Immature natural killer cell (primary cell): ENCODE results near the gene DKK3. TPM values are rescaled to one million over a fixed set of nuclear protein-coding genes. Genes with fewer than 3 reads are reported as not detected.

Source experiments
- DNase-seq, 3 donors: peaks; one replicate each; pipeline ENCODE4 v3.0.0; 2022; ENCODE audit warnings: mixed read lengths in 1 of 3
- H3K27ac Mint-ChIP-seq, 6 donors: one replicate each; pipeline ENCODE4 v1.8.0; 2020; ENCODE audit warnings: mixed read lengths in 6 of 6, mild to moderate bottlenecking in 5 of 6, inconsistent platforms in 4 of 6, moderate library complexity in 3 of 6
- H3K27me3 Mint-ChIP-seq, 3 donors: one replicate each; pipeline ENCODE4 v1.8.0; 2020 to 2021; ENCODE audit warnings: low read depth in 3 of 3, mild to moderate bottlenecking in 3 of 3, mixed read lengths in 3 of 3, moderate library complexity in 3 of 3, inconsistent platforms in 1 of 3
- H3K36me3 Mint-ChIP-seq, 3 donors: one replicate each; pipeline ENCODE4 v1.8.0; 2020; ENCODE audit warnings: mixed read lengths in 3 of 3, inconsistent platforms in 2 of 3, mild to moderate bottlenecking in 2 of 3
- H3K4me1 Mint-ChIP-seq, 2 donors: one replicate each; pipeline ENCODE4 v1.8.0; 2020; ENCODE audit warnings: inconsistent platforms in 2 of 2, mild to moderate bottlenecking in 2 of 2, mixed read lengths in 2 of 2, moderate library complexity in 1 of 2
- H3K4me3 Mint-ChIP-seq, 5 donors: one replicate each; pipeline ENCODE4 v1.8.0; 2020; ENCODE audit warnings: mild to moderate bottlenecking in 5 of 5, mixed read lengths in 5 of 5, inconsistent platforms in 3 of 5, moderate library complexity in 3 of 5
- H3K9me3 Mint-ChIP-seq, 6 donors: one replicate each; pipeline ENCODE4 v1.8.0; 2020; ENCODE audit warnings: mild to moderate bottlenecking in 6 of 6, mixed read lengths in 6 of 6, inconsistent platforms in 4 of 6, moderate library complexity in 3 of 6
- polyA plus RNA-seq, 3 donors: library from polyadenylated mRNA; unstranded; fragments of 300-500 nt; fragmentation: Illumina TruSeq; gene quantifications; one replicate each; pipeline ENCODE4 v1.2.3, GENCODE V29; 2021

DKK3 gene
- polyA plus RNA-seq, result under 1 TPM in 2 of 3 donors, not detected in 1; 0.31 to 0.76 TPM

GRCh38 chr11:12007769-12008737 lies at the start of gene DKK3:
Gene DKK3, minus strand, starts transcription at chr11:12008626. Its CDS starts 44 bp downstream, at chr11:12008582.
- H3K27ac Mint-ChIP-seq, result no peak within 1 kb of the TSS
- H3K4me1 Mint-ChIP-seq, result peaks cover 10 to 13% of the 10 kb centered on the region in 2 donors
- DNase-seq, result no peak
- peaks cover 18 to 29% (median 21%) of the 10 kb centered on the region in 3 donors for H3K27me3 Mint-ChIP-seq
- H3K9me3 Mint-ChIP-seq, result peaks cover 0 to 2% (median 0%) of the 10 kb centered on the region in 6 donors
- no peaks in the 10 kb centered on the region for H3K36me3 Mint-ChIP-seq
- H3K4me3 Mint-ChIP-seq, result peak within 1 kb of the TSS; percentile 58 to 71 (median 68)

- Mint-ChIP-seq H3K27ac (no peak overlapping the region), H3K36me3 (no peaks in the 10 kb centered on the region), H3K9me3 (no peaks in the 10 kb centered on the region), H3K4me3 (no peak overlapping the region), H3K4me1 (peaks cover 28 to 32% of the 10 kb centered on the region in 2 donors), H3K27me3 (peaks cover 3 to 5% (median 3%) of the 10 kb centered on the region in 3 donors)
- no peak for DNase-seq
These were observed 49.0 kb upstream of the DKK3 start for GRCh38 chr11:12057299-12057980.

GRCh38 chr11:12056119-12056518 lies 47.7 kb upstream of the DKK3 start:
- peak overlapping the region in 1 of 5 donors; percentile 56 for H3K4me3 Mint-ChIP-seq

GRCh38 chr11:12053606-12054361 lies 45.4 kb upstream of the DKK3 start:
- peaks cover 19 to 24% of the 10 kb centered on the region in 2 donors for H3K4me1 Mint-ChIP-seq
- H3K36me3 Mint-ChIP-seq, result no peaks in the 10 kb centered on the region
- peaks cover 1 to 8% (median 2%) of the 10 kb centered on the region in 3 donors for H3K27me3 Mint-ChIP-seq
- no peak overlapping the region for H3K27ac Mint-ChIP-seq
- H3K4me3 Mint-ChIP-seq, result no peak overlapping the region
- no peaks in the 10 kb centered on the region for H3K9me3 Mint-ChIP-seq
- DNase-seq, result no peak

More at GRCh38 chr11:12056119-12056518, 47.7 kb upstream of the DKK3 start:
- H3K4me1 Mint-ChIP-seq, result peaks cover 19% of the 10 kb centered on the region in 2 donors
- H3K27me3 Mint-ChIP-seq, result peaks cover 0 to 3% (median 2%) of the 10 kb centered on the region in 3 donors
- peak overlapping the region in 4 of 6 donors; percentile 50 to 76 (median 66) for H3K27ac Mint-ChIP-seq
- H3K36me3 Mint-ChIP-seq, result no peaks in the 10 kb centered on the region
- H3K9me3 Mint-ChIP-seq, result no peaks in the 10 kb centered on the region
- DNase-seq, result no peak

- H3K9me3 Mint-ChIP-seq, result no peaks in the 10 kb centered on the region
- DNase-seq, result no peak
- H3K4me3 Mint-ChIP-seq, result no peak overlapping the region
- peaks cover 20 to 25% of the 10 kb centered on the region in 2 donors for H3K4me1 Mint-ChIP-seq
- no peak overlapping the region for H3K27ac Mint-ChIP-seq
- no peaks in the 10 kb centered on the region for H3K36me3 Mint-ChIP-seq
- peaks cover 2 to 8% (median 2%) of the 10 kb centered on the region in 3 donors for H3K27me3 Mint-ChIP-seq
These were observed 44.5 kb upstream of the DKK3 start for GRCh38 chr11:12052676-12053605.

- Mint-ChIP-seq H3K36me3 (no peaks in the 10 kb centered on the region), H3K27ac (peak overlapping the region in 1 of 6 donors; percentile 30), H3K4me1 (peaks cover 20 to 24% of the 10 kb centered on the region in 2 donors), H3K27me3 (peaks cover 4 to 9% (median 4%) of the 10 kb centered on the region in 3 donors), H3K4me3 (no peak overlapping the region), H3K9me3 (no peaks in the 10 kb centered on the region)
- no peak for DNase-seq
These were observed 42.8 kb upstream of the DKK3 start for GRCh38 chr11:12051287-12051662.

GRCh38 chr11:12050470-12051286 lies 42.3 kb upstream of the DKK3 start:
- Mint-ChIP-seq H3K9me3 (no peaks in the 10 kb centered on the region), H3K4me1 (peaks cover 14 to 18% of the 10 kb centered on the region in 2 donors), H3K27me3 (peaks cover 4 to 9% (median 4%) of the 10 kb centered on the region in 3 donors), H3K4me3 (no peak overlapping the region), H3K27ac (peak overlapping the region in 1 of 6 donors; percentile 30), H3K36me3 (no peaks in the 10 kb centered on the region)
- DNase-seq, result no peak

- no peak overlapping the region for H3K4me3 Mint-ChIP-seq
- peaks cover 10 to 14% of the 10 kb centered on the region in 2 donors for H3K4me1 Mint-ChIP-seq
- H3K36me3 Mint-ChIP-seq, result no peaks in the 10 kb centered on the region
- peak overlapping the region in 3 of 6 donors; percentile 19 to 61 (median 26) for H3K27ac Mint-ChIP-seq
- no peak for DNase-seq
- no peaks in the 10 kb centered on the region for H3K9me3 Mint-ChIP-seq
- H3K27me3 Mint-ChIP-seq, result peaks cover 4 to 9% (median 4%) of the 10 kb centered on the region in 3 donors
These were observed 40.7 kb upstream of the DKK3 start for GRCh38 chr11:12048936-12049790.

- peaks cover 6 to 14% of the 10 kb centered on the region in 2 donors for H3K4me1 Mint-ChIP-seq
- no peak overlapping the region for H3K4me3 Mint-ChIP-seq
- no peak for DNase-seq
- no peaks in the 10 kb centered on the region for H3K36me3 Mint-ChIP-seq
- peaks cover 5 to 7% (median 7%) of the 10 kb centered on the region in 3 donors for H3K27me3 Mint-ChIP-seq
- peak overlapping the region in 1 of 6 donors; percentile 29 for H3K27ac Mint-ChIP-seq
- H3K9me3 Mint-ChIP-seq, result no peaks in the 10 kb centered on the region
These were observed 38.3 kb upstream of the DKK3 start for GRCh38 chr11:12046636-12047236.

GRCh38 chr11:12045914-12046635 lies 37.6 kb upstream of the DKK3 start:
- H3K9me3 Mint-ChIP-seq, result no peaks in the 10 kb centered on the region
- H3K27me3 Mint-ChIP-seq, result peaks cover 5 to 7% (median 7%) of the 10 kb centered on the region in 3 donors
- no peak overlapping the region for H3K4me3 Mint-ChIP-seq

More at GRCh38 chr11:12045914-12046635, 37.6 kb upstream of the DKK3 start:
- Mint-ChIP-seq H3K4me1 (peaks cover 6 to 14% of the 10 kb centered on the region in 2 donors), H3K36me3 (no peaks in the 10 kb centered on the region), H3K27ac (no peak overlapping the region)
- no peak for DNase-seq
